CD4-positive, alpha-beta T cell treated with Interferon gamma for 1 hour (primary cell): ENCODE data around the gene PLEKHM2.
A peak's percentile ranks its signal among the peaks of the same experiment; 100 is the strongest.

Experiments used
- DNase-seq: peaks from one replicate; pipeline ENCODE4 v3.0.0-alpha.2; 2020

PLEKHM2 gene

GRCh38 chr1:15740924-15741850 lies 57.1 kb downstream of the PLEKHM2 start:
- DNase-seq = peak; percentile 57

GRCh38 chr1:15742339-15742801 lies 58.2 kb downstream of the PLEKHM2 start, which contains the start of gene TMEM82:
TMEM82 (plus strand) TSS chr1:15742499; CDS start chr1:15742560, 61 bp downstream.
- no peak for DNase-seq

GRCh38 chr1:15744122-15744679 lies 60.1 kb downstream of the PLEKHM2 start:
- no peak for DNase-seq

GRCh38 chr1:15747378-15747777 lies 63.3 kb downstream of the PLEKHM2 start:
- no peak for DNase-seq

GRCh38 chr1:15748264-15748663 lies 64.1 kb downstream of the PLEKHM2 start:
- no peak for DNase-seq

GRCh38 chr1:15748690-15749398 lies 64.7 kb downstream of the PLEKHM2 start:
- no peak for DNase-seq

- no peak for DNase-seq
Observed at GRCh38 chr1:15749399-15750291, 65.5 kb downstream of the PLEKHM2 start.

GRCh38 chr1:15750924-15751323 lies 66.8 kb downstream of the PLEKHM2 start:
- DNase-seq = no peak

- no peak for DNase-seq
Observed at GRCh38 chr1:15751717-15752116, 67.6 kb downstream of the PLEKHM2 start.

- no peak for DNase-seq
Observed at GRCh38 chr1:15753776-15754175, 69.7 kb downstream of the PLEKHM2 start.

GRCh38 chr1:15755021-15755645 lies 71.0 kb downstream of the PLEKHM2 start:
- no peak for DNase-seq

- DNase-seq = no peak
Observed at GRCh38 chr1:15755646-15756040, 71.5 kb downstream of the PLEKHM2 start.

GRCh38 chr1:15756143-15757015 lies 72.3 kb downstream of the PLEKHM2 start:
- DNase-seq = no peak

GRCh38 chr1:15757016-15757543 lies 73.0 kb downstream of the PLEKHM2 start:
- DNase-seq = no peak

- no peak for DNase-seq
Observed at GRCh38 chr1:15757575-15758342, 73.6 kb downstream of the PLEKHM2 start.

GRCh38 chr1:15758343-15758931 lies 74.3 kb downstream of the PLEKHM2 start, which contains the start of gene FBLIM1:
FBLIM1 (plus strand) TSS chr1:15758795; CDS start chr1:15764984, 6,189 bp downstream.
- no peak for DNase-seq

GRCh38 chr1:15758953-15759661 lies 75.0 kb downstream of the PLEKHM2 start:
- no peak for DNase-seq

GRCh38 chr1:15760520-15761211 lies 76.5 kb downstream of the PLEKHM2 start:
- no peak for DNase-seq
